Renal cortical epithelial cell (primary cell): Measurements from ENCODE around the gene UQCRC1. TPM values are rescaled to one million over a fixed set of nuclear protein-coding genes. Genes with fewer than 3 reads are reported as not detected.

Source experiments
- DNase-seq: peaks from one replicate; pipeline ENCODE4 v3.0.0-alpha.2; 2011; ENCODE audit warnings: low read depth
- total RNA-seq: library from RNA; depleted of rRNA; stranded (reverse); fragments of >200 nt; gene quantifications from 2 replicates; pipeline ENCODE4 v1.2.3, GENCODE V29; 2014

The UQCRC1 gene
- total RNA-seq, 1 donor from 2014 or later = 618 TPM

DNA sequence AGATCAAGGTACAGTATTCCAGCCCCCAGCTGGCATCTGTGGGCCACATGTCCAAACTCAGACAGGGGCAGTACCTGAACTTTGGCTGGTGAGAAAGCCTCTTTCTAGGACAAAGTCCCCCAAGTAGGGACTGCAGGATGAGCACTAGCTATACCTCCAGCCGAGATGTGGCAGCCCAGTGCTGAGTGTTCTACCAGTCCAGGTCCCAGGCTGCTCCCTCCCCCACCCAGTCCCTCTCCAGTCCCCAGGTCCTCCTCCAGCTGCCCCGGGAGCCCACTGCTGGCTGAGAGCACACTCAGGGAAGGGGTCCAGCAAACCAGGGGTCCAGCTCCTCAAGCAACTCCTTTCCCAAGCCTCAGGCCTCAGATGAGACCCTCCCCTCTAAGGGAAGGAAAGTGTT is 24.3 kb upstream of the UQCRC1 start:
- no peak for DNase-seq

DNA sequence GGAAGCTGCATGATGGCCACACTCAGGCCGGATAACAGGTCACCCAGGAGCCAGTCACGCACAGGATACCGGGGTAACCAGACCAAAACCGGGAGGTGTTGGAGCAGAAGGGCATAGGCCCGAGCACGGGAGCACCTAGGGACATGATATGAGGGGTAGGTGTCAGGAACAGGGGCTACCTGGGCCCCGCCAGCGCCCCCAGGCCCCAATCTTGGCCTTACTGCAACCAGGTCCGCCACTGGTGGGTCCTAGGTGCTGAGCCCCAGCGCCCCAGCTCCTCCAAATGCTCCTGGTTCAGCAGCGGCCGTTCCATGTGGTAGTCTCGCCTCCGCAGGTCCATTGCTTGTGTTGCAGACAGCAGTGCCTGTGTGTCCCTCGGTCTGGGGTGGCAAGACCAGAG is 23.8 kb upstream of the UQCRC1 start:
- no peak for DNase-seq

DNA sequence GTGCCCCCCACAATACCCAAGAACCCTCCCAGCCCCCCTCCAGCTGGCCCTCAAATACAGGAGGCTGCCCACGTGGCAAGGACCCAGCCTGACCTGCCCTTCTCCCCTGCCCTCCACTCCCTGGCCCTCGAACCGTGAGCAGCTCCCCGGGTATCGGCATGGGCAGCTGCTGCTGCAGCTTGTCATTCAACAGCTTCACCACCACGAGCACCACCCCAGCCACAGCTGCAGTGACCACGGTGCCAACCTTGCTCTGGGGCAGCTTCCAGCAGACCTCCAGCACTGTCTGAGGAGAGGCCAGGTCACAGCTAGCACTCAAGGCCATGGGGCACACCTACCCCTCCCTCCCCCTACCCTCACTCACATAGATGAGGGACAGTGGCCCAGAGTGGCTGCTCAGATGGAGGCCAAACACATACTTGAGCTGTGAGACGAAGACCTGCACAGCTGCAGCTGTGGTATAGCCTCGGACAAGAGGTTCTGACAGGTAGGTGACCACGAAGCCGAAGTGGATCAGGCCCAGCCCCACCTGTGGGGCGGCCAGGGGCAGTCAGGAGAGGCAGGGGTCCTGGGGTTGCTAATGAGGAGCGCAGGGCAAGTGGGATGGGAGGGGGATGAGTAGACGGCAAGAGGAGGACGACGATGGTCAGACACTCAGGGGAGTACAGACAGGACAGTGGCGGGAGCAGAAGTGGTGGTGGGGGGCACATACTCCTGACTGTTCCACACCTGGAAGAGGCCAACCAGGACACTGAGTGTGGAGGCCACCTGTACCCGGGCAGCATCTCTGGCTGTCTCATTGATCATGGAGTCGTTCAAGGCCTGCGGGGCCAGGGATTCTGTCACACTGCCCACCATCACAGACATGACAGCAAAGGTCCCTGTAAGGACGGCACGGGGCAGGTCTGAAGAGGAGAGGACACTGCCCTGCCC is 22.3 kb upstream of the UQCRC1 start:
- DNase-seq = no peak

DNA sequence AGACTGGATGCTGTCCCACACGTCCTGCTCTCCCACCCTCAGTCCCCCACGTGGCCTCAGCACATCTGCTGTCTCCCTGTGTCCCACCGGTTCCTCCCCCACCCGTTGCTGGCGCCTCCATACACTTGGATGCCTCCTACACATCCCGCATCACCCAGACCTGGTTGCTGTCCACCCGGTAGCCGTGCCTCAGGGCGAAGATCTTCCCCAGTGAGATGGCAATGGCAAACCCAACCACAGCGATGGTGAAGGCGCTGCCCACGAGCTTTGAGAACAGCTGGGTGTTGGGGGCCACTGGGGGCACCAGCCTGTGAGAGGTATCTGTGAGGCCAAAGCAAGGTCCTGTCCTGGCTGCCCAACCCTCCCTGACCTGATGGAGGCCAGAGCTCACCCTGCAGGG is 21.4 kb upstream of the UQCRC1 start:
- no peak for DNase-seq

DNA sequence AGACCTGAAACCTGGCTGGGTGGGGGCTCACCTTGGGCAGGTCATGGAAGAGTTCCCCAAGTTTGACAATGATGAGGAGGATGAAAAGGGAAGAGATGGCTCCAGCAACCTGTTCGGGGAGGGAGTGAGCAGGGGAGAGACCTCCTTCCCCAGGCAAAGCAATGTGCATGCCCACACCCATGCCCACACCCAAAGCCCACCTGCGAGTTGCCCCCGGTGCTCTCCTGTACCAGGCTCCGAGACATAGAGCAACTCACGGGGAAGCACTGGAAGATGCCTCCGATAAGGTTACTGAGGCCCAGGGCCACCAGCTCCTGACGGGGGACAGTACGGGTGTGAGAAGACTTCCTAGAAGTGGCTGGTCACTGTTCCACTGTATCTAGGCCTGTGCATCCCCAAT is 21.0 kb upstream of the UQCRC1 start:
- no peak for DNase-seq

DNA sequence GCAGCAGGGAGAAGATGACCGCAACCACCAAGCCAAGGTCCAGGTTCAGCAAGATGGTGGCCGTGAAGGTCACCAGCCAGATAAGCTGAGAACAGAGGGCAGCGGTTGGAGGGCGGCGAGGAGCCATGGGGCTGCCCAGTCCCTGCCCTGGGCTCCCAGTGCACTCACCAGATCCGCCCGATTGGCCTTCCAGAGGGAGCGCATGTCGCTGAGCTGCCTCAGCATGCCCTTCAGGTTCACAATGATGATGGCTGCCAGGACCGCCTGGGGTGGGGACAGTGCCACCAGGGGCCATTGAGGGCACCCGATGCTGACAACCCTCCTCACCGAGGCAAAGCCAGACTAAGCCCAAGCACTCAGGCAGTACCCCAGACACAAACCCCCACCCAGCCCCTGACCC is 20.4 kb upstream of the UQCRC1 start:
- no peak for DNase-seq

DNA sequence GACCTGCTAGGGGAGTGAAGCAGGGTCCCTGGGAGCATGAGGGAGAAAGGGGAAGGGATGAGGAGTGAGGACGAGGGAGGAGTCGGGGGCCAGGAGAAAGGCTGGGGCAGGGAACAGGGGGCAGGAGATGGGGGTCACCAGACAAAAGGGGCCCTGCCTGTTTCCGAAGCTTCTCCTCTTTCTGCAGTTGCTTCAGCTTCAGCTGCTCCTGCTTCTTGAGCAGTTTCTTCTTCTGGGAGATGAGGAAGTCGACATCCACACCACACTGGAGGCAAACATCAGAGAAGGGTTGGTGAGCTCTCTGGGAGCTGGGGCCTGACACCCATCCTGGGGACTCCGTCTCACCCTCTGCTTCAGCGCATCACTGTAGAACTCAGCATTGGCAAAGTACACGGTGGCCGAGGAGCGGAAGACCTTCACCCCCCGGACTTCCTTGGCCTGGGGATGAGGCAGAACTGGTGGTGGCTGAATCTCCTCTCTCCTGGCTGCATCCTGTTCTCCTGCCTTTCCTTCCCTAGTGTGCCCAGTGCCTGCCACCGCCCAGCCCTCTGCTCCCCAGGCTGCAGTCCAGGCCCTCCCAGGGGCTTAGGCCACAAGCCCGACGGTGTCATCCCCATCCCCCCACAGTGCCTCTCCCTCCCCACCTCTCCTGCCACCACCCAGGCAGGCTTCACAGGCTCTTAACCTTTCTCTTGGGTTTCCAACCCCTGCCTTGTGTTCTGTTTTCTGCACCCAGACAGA is 19.0 kb upstream of the UQCRC1 start:
- no peak for DNase-seq

DNA sequence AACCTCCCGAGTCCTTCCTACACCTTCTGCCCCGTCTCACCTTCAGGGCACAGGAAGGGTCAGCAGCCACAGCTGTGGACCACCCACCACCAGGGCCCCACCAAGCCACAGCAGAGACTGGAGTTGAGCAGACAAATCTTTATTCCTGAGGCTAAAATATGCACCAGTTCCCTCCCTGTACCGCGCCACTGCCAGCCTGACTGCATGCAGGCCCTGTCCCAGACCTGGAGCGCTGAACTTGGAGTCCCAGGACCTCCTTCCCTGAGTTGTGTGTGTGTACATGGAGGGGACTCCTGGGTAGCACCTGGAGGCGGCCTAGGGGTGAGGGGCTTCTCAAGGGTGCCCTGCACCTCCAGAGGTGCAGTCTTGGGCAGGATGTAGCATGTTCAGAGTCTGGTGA is 16.2 kb upstream of the UQCRC1 start:
- DNase-seq = no peak

DNA sequence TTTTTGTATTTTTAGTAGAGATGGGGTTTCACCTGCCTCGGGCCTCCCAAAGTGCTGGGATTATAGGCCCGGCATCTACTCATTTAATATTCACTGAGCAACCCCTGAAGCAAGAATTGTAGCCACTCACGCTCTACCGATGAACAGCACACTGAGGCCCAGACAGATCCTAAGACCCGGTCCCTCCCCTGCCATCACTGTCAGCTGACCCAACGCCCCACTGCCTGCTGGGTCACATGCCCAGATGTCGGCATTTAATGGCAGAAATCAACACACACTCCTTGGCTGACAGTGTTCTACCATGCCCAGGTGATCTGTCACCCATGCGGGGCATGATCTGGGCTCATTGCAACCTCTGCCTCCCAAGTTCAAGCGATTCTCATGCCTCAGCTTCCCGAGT is 15.3 kb upstream of the UQCRC1 start:
- DNase-seq = no peak

DNA sequence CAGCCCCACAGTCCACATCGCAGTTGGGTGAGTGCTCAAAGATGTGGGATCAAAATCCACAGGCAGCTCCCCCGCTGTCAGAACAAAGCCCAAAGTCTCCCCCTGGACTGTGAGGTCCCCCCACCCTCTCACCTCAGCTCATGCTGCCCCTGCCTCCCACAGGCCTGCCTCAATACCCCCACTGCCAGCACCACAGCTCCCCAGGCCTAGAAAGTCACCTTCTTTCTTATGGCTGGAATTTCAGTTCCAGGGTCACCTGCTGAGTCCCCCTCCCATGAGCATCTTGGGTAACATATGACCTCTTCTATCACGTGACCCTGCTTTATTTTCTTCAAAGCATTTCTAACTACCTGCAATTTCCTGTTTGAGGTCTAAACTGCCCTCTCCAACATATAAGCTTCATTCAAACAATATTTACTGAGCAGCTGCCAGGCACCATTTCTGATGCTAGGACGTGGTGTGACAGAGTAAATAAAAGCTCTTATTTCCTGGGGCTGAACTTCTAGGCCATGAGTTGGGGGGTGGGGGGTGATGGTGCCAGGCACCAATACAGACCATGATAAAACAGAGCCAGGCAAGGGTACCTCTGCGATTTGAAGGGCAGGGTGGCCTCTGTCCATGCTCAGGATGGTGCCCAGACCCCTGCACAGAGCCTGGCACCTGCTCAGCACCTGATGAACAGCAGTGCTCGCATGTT is 14.6 kb upstream of the UQCRC1 start:
- DNase-seq = no peak

DNA sequence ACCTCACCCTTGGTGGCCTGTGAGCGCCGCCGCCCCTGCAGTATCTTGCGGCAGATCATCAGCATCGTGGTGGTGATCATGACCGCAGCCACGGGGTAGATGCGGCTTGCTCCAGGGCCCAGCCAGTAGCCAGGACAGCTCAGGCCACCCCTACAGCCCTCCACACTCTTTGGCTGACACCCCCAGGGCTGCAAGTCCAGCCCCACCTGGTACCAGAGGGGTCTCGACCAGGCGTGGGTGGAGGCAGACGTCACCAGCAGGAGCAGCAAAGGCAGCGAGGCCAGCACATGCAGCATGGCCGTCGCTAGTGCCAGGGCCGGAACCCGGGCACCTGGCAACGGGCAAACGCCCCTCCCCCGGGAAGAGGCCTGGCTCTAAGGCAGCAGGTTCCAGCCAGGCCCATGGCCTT is 12.0 kb upstream of the UQCRC1 start, which contains the start of gene TMEM89:
Gene TMEM89, minus strand, starts transcription at position 309 of the 409 bp plus-strand sequence. Its CDS starts 13 bp downstream, at position 296.
- no peak for DNase-seq

DNA sequence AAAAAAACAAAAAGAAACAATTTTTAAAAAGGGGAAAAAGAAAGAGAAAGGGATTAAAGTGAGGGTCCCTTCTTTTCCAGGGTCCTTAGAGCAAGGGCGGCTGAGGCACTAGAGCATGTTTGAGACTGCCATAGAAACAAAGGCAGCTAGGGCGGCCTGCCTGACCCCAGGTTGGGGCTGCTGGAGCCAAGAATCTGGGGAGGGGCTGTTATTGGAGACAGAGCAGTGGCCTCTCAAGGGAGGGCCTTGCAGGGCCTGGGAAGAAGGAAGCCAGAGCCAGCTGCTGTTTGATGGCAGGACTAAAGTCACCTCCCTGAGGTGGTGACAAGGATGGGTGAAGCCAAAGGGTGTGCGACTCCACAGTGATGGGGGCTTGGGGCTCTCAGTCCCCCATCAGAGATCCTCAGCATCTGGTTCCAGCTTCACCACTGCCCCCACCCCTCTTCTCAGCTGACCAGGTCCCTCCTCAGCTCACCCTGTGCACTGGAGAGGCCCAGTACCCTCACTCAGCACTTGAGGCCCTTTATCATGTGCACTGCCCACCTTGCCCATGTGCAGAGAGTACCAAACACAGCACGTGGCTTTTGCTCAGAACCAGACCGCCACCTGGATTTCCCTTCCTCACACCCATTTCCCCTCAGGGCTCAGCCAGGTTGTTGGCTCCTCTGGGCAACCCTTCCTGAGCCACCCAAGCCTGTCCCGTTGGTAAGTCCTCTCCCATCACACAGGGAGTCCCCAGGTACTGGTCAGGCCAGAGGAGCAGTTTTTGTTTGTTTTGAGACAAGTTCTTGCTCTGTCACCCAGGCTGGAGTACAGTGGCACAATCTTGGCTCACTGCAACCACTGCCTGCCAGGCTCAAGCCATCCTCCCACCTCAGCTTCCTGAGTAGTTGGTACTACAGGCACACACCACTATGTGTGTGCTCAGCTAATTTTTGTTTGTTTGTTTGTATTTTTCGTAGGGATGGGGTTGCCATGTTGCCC is 10.4 kb upstream of the UQCRC1 start:
- DNase-seq = no peak

DNA sequence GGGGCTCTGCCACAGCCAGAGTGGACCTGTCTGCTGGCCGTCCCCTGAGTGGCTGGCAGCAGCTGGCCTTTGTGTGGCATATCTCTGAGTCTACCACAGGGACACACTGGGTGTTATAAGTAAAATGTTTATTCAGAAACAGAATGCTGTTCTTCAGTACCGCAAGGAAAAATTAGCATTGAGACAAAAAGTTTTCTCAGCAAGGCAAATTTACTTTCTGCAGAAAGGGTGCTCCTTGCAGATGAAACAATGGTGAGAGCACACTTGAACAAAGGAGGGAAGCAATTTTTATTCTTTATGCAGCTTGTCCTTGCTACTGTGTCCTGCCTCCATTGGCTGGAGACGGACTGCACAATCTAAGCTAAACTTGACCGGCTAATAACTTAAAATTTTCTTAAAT is 8.1 kb upstream of the UQCRC1 start:
- no peak for DNase-seq

DNA sequence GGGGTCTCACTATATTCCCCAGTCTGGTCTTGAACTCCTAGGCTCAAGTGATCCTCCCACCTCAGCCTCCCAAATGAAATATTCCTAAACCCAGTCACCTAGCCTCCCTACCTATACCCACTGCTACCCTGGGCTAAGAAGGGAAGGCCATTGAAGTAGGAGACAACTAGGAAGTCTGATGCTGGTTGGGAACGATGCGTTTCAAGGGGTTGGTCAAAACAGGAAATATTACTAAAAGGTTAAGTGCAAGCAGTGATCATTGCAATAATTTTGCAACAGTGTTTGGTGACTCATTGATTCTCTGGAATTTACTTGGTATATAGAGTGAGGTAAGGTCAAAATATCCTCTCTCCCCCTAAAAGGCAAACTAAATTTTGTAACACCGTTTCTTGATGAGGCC is 4.6 kb upstream of the UQCRC1 start:
- DNase-seq = peak; percentile 79

DNA sequence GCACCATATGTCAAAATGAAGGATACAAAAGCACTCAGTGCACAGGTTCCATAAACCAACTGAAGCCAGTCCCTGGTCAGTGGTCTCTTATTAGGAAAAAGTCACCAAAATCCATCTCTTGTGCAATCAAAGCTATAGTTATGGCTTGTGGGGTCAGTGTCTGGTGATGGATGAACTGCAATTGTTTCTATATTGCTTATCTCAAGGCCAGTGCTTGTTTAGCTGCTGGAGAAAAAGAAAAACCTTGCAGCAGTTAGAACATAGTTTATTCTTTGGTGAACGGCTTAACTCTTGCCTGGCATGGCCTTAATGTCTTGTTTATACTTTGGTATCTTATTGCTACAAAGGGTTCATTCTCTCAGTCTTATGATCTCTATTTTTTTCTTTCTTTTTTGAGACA is 2.9 kb upstream of the UQCRC1 start:
- DNase-seq = no peak

DNA sequence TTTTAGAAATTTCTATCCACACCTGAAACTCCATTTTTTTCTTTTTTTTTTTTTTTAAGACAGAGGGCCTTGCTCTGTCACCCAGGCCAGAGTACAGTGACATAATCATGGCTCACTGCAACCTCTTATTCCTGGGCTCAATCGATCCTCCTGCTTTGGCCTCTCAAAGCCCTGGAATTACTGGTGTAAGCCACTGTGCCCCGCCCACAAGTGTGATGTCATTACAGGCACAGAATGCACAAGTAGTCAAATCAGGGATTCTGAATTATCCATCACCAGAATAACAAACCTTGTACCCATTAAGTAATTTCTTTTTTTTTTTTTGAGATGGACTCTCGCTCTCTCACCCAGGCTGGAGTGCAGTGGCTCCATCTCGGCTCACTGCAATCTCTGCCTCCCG is 1.9 kb downstream of the UQCRC1 start:
- no peak for DNase-seq

DNA sequence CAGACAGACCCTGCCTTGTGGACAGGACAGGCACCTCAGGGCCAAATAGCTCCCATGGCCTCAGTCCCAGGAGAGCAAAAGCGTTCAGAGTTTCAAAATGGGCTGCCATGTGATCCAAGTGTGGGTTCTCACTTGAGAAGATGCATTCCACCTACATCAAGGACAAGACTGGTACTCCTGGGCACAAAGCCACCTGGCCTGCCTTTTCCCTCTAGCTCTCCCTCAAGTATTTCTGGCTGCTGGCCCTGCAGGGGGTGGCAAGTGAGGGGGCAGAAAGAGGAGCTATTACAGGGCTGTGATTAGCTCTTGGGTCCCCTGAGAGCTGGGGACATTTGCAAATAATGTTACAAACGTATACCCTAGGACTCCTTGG is 7.8 kb downstream of the UQCRC1 start:
- DNase-seq = no peak

DNA sequence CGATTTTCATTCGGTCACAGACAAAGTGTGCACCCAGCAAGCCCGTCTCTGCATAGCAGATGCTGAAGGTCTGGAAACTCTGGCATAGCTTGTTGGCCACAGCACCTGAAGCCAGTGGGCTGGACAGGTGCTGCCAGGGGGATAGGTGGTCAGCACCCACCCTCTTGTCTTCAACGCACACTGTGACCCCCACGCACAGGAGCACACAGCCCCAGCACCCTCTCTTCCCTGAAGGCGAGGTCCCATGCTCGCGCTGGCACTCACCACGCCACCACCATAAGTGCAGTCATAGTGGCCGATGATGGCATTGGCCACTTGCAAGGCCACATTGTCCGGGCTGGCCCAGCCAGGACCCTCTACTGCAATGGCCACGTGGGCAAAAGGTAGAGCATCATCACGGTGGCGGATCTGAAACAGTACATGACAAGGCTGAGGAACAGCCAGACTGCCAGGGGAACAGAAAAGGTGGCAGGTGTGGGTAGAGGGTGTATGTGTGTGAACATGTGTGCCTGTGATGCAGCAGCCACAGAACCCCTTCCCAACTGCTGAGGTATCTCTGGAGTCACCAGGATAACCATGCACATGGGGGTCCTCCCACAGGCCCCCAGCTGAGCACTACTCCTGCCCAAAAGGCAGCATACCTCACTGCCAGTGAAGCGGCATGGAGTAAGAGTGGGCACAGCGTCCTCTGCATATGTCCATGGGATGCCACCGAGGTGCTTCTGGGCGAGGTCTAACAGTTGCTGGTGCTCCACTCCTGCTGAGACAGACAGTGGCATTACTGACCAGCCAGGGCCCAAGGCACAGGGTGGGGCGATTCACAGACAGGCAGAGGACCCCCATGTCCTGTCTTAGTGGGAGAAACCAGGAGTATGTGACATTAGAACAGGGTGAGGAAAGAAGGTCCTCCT is 8.5 kb downstream of the UQCRC1 start:
- DNase-seq = no peak

DNA sequence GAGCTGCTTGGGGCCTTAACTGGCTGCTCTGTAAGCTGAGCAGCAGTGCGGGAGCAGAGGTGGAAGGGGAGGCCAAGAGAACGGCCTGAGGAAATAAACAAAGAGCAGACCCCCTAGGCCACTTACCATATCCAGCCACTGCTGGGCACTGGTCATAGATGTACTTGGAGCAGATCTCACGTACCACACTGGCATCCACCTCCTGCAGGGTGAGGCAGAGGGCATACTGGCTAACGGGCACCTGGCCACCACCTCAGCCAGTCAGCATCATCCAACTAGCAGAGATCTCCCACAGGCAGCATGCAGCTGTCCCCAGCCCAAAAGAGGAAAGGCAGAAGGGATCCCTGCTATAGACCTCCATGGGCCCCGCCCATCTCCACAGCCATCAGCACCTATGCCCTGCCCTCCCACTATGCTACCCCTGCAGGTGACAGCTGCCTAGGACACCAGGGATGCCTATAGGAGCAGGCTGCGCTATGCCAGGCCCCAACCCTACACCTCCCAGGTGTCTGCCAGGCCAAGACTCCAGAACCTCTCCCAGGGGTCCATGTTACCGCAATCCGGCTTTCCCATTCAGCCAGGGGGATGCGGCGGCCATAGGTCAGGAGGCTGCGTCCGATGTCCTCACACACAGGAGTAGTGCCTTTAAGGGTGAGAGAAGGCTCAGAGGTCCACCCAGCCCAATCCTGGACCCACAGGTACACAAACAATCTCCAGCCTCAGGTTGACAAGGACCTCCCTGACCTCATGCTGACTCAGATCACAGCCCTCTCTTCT is 9.7 kb downstream of the UQCRC1 start:
- DNase-seq = no peak
